GM20000 (cell line): ENCODE results near the gene BANF2.

ENCODE experiments used
- DNase-seq: peaks from one replicate; pipeline ENCODE4 v3.0.0; 2012; ENCODE audit warnings: low spot score
- TF ChIP-seq, protein P1 (sequence below): IDR thresholded peaks from 2 replicates; pipeline ENCODE4 v1.5.1; 2012; ENCODE audit warnings: mild to moderate bottlenecking, control low read depth; ENCODE audit errors: extremely low read depth, missing control alignments

BANF2 gene

DNA sequence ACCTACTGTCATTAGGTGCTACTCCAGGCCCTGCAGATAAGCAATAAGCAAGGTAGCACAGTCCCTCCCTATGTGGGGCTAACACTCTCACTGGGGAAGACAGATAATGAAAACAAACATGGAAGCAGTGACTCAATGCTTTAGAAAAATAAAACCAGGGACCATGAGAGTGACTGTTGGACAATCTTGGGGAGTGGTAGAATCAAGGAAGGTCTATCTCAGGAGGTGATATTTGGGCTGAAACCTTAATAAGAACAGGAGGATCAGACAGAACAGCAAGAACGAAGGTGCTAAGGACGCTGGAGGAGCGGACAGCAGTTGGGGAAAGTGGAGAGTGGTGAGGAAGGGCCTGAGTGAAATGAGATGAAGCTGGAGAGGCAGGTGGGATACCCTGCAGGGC lies 58.2 kb downstream of the BANF2 start:
- no peak for DNase-seq
- TF ChIP-seq, protein P1, sequence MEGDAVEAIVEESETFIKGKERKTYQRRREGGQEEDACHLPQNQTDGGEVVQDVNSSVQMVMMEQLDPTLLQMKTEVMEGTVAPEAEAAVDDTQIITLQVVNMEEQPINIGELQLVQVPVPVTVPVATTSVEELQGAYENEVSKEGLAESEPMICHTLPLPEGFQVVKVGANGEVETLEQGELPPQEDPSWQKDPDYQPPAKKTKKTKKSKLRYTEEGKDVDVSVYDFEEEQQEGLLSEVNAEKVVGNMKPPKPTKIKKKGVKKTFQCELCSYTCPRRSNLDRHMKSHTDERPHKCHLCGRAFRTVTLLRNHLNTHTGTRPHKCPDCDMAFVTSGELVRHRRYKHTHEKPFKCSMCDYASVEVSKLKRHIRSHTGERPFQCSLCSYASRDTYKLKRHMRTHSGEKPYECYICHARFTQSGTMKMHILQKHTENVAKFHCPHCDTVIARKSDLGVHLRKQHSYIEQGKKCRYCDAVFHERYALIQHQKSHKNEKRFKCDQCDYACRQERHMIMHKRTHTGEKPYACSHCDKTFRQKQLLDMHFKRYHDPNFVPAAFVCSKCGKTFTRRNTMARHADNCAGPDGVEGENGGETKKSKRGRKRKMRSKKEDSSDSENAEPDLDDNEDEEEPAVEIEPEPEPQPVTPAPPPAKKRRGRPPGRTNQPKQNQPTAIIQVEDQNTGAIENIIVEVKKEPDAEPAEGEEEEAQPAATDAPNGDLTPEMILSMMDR = no peak

DNA sequence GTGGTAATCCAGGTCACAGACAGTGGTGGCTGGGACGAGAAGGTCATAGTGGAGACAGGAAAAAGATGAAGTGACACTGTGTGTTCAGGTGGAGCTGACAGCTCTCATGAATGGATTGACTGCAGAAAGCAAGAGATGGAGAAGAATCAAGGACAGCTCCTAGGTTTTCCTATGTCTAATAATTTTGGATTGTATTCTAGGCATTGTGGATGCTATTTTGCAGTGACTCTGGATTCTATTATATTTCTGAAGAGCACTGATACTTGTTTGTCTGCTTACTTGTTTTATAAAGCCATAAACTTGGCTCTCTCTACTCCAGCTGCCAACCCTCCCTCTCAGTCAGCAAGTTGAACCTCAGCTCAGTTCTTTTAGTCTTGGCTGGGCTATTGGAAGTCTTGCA lies 58.7 kb downstream of the BANF2 start:
- TF ChIP-seq, protein P1 = no peak
- DNase-seq = no peak

DNA sequence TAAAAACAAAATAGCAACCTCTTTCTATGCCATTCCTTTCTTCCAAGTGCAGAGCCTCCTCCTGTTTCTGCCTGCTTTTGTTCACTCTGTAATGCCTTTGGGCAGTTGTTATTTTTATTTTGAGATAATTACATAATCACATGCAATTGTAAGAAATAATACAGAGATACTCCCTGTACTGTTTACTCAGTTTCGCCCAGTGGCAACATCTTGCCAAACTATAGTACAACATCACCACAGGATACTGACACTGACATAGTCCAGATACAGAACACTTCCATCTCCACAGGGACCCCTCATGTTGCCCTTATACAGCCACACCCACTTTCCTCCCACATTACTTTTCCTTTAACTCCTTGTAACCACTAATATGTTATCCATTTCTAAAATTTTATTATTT lies 59.7 kb downstream of the BANF2 start:
- TF ChIP-seq, protein P1 = no peak
- DNase-seq = no peak

DNA sequence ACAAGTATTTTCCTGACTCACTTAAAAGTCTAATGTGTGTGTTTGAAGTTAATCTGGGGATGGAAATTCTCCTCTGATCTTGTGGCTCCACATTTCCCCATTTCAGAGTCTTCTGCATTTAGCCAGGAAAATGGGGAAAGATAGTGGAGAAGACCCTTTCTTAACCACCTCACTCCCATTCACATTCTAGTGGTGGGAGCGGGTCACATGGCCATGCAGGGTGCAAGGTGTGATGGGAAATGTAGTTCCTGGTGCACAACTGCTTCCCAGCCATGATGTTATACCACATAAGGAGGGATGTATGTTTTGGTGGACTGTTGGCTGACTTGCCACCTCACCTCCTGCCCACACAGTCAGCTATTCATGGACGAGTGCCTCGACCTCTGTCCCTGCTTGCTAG lies 61.8 kb downstream of the BANF2 start:
- TF ChIP-seq, protein P1 = no peak
- no peak for DNase-seq

DNA sequence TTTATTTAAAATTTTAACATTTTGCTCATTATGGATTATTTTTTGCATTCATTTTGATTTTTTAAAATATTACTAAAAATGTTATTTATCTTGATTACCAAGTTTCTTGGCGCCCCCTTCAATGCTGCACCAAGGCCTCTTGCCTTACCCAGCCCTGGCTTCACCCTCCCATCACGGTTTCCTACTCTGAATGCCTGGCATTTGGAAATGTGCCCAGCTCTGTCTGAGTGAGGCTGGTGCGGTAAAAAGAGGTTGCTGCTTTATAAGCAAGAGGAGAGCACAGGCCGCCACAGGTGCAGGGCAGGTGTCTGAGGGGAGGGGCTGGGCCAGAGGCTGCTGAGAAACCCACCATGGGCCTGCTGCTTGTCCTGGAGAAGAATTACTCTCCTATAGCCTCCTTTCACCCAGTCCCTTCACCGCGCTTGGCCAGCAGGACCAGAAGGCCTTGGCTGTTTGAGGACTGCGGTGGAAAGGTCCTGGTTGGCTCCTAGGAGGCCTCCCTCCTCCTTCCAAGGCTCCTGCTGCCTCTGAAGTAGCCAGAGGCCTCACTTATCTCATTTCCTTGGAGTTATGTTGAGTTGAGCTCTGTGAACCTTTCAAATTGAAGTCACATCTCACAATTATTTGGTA lies 62.6 kb downstream of the BANF2 start:
- TF ChIP-seq, protein P1 = no peak
- DNase-seq = no peak

DNA sequence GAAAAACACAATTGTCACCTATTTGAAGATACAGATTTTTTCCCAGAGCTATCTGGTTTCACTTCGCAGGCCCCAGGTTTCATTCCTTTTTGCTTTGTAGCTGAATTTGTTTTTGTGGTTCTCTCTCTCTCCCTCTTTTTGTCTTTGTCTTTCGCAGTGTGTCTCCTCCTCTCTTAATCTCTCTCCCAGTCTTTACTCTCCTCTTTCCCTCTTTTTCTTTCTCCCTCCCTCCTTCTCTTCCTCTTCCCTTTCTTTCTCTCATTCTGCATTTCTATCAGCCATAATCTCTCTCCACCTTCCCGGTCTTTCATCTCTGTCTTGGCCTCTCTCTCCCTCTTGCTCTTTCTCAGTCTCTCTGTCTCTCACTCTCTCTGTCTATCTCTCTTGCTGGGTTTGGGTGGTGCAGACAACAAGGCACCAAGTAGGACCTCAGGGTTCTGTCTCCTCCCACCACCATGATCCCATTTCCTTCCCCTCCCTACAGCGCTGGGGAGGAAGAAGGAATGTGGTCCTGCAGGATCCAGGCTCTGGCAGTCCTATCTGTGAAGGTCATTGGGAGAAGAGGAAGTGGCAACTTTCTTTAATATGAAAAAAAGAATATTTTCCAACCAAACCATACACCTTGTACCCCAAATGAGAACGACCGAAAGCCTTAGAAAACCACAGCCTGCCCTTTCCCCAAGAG lies 63.2 kb downstream of the BANF2 start:
- TF ChIP-seq, protein P1 = no peak
- no peak for DNase-seq

DNA sequence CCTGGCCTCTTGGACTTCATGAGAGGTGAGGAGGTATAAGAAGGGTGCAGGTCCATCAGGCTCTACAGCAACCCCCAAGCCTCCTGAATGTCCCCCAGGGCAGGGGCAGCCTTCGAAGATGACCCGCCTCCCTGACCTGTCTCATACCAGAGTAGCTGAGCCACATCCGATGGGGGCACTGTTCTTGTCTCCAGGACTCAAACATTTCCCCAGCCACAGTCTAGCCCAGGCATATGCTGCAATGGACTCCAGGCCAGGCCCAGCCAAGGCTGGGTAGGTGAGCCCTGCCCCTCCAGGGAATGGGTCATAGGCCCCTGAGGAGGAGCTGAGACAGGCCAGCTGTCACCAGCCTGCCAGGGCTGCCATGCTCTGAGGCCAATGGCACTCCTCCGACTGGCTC lies 65.3 kb downstream of the BANF2 start:
- TF ChIP-seq, protein P1 = no peak
- DNase-seq = no peak
